Keratinocyte (primary cell): Measurements from ENCODE around the gene TMEM243. TPM values are rescaled to one million over a fixed set of nuclear protein-coding genes. Genes with fewer than 3 reads are reported as not detected.

ENCODE experiments used
- DNase-seq: peaks from one replicate; pipeline ENCODE4 v3.0.0-alpha.2; 2011; ENCODE audit warnings: low read depth, missing footprints, low spot score
- FAIRE-seq: peaks from 2 replicates; lab custom pipeline; 2011; peaks lifted over from hg19 to GRCh38; lab: Jason Lieb, UNC
- H2AFZ ChIP-seq: 2 replicates; pipeline ENCODE4 v1.6.0; 2012; ENCODE audit warnings: low read length, control low read depth, inconsistent platforms; ENCODE audit not compliant: control insufficient read depth
- H3K27ac ChIP-seq: 2 replicates; pipeline ENCODE4 v1.5.1; 2011; ENCODE audit warnings: low read length; ENCODE audit not compliant: control insufficient read depth, insufficient read depth
- H3K27me3 ChIP-seq: 3 replicates; pipeline ENCODE4 v1.6.0; 2011; ENCODE audit warnings: low read length; ENCODE audit not compliant: control insufficient read depth, insufficient read depth; ENCODE audit errors: extremely low read depth
- H3K36me3 ChIP-seq, 2 experiments: 2 replicates in 1 of 2; 3 replicates in 1 of 2; pipeline ENCODE4 v1.5.1; 2011; ENCODE audit warnings: low read length in 2 of 2, mild to moderate bottlenecking in 1 of 2; ENCODE audit not compliant: control insufficient read depth in 2 of 2, insufficient read depth in 2 of 2; ENCODE audit errors: extremely low read depth in 1 of 2
- H3K4me1 ChIP-seq: 3 replicates; pipeline ENCODE4 v1.5.1; 2011; ENCODE audit warnings: low read length; ENCODE audit not compliant: control insufficient read depth, insufficient read depth; ENCODE audit errors: extremely low read depth
- H3K4me2 ChIP-seq: 3 replicates; pipeline ENCODE4 v1.6.0; 2011; ENCODE audit warnings: low read depth, low read length; ENCODE audit not compliant: control insufficient read depth, insufficient read depth; ENCODE audit errors: extremely low read depth
- H3K4me3 ChIP-seq, 3 experiments: fragments of 200-600 bp in 1 of 3; sonication (generic) in 1 of 3; 2 replicates in 2 of 3; 3 replicates in 1 of 3; pipeline ENCODE4 v1.5.1; 2011 to 2016; ENCODE audit warnings: low read length in 3 of 3, mild to moderate bottlenecking in 3 of 3, control low read depth in 2 of 3, inconsistent platforms in 1 of 3, low read depth in 1 of 3, mixed read lengths in 1 of 3, mixed run types in 1 of 3, moderate library complexity in 1 of 3; ENCODE audit not compliant: control insufficient read depth in 2 of 3, insufficient read depth in 2 of 3; ENCODE audit errors: extremely low read depth in 1 of 3
- H3K79me2 ChIP-seq: 2 replicates; pipeline ENCODE4 v1.6.0; 2012; ENCODE audit warnings: low read length; ENCODE audit not compliant: control insufficient read depth, insufficient read depth
- H3K9ac ChIP-seq: 3 replicates; pipeline ENCODE4 v1.6.0; 2011; ENCODE audit warnings: low read length; ENCODE audit not compliant: control insufficient read depth, insufficient read depth; ENCODE audit errors: extremely low read depth
- H3K9me1 ChIP-seq: 3 replicates; pipeline ENCODE4 v1.6.0; 2011; ENCODE audit warnings: low read length; ENCODE audit not compliant: control insufficient read depth, insufficient read depth; ENCODE audit errors: extremely low read depth
- H3K9me3 ChIP-seq: 2 replicates; pipeline ENCODE4 v1.5.1; 2012; ENCODE audit warnings: low read depth, low read length; ENCODE audit not compliant: control insufficient read depth
- H4K20me1 ChIP-seq: 3 replicates; pipeline ENCODE4 v1.6.0; 2011; ENCODE audit warnings: low read length; ENCODE audit not compliant: control insufficient read depth, insufficient read depth; ENCODE audit errors: extremely low read depth
- CTCF ChIP-seq, 3 experiments: IDR thresholded peaks in 1 of 3; conservative IDR thresholded peaks in 1 of 3; optimal IDR thresholded peaks in 1 of 3; 2 replicates in 2 of 3; 3 replicates in 1 of 3; pipeline versions ENCODE3 to v1.5.1; 2011; ENCODE audit warnings: low read length in 3 of 3, mild to moderate bottlenecking in 3 of 3, moderate library complexity in 2 of 3, control low read depth in 1 of 3, inconsistent platforms in 1 of 3; ENCODE audit not compliant: insufficient read depth in 2 of 3; ENCODE audit errors: extremely low read depth in 1 of 3
- EZH2 ChIP-seq: IDR thresholded peaks from one replicate; pipeline ENCODE4 v1.6.1; 2012; ENCODE audit warnings: inconsistent platforms, mild to moderate bottlenecking, low read length, moderate library complexity
- dilution Hi-C: fragments of 300-500 bp; cut with MboI; formaldehyde crosslinking; loops from one replicate; pipeline ENCODE4 v1.7.0; 2020; ENCODE audit warnings: low sequenced_read_pairs; ENCODE audit not compliant: extremely low pct_ligation_motif_present
- polyA minus RNA-seq, 3 experiments: library from RNA; depleted of rRNA, polyadenylated mRNA; stranded (reverse); fragments of >200 nt; gene quantifications; 1 replicate in 1 of 3; 2 replicates in 1 of 3; 3 replicates in 1 of 3; pipeline ENCODE4 v1.2.3, GENCODE V29; 2011
- polyA plus RNA-seq, 5 experiments: library from polyadenylated mRNA; depleted of rRNA in 3 of 5; stranded (reverse) in 3 of 5; stranded (forward) in 1 of 5; unstranded in 1 of 5; fragments of >200 nt; gene quantifications; 1 replicate in 1 of 5; 2 replicates in 3 of 5; 3 replicates in 1 of 5; pipeline versions ENCODE4 v1.2.1 to v1.2.3, GENCODE V29; 2011 to 2012; ENCODE audit warnings: missing spikeins in 2 of 5, low read depth in 1 of 5, low replicate concordance in 1 of 5

Gene TMEM243, protein sequence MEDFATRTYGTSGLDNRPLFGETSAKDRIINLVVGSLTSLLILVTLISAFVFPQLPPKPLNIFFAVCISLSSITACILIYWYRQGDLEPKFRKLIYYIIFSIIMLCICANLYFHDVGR
- polyA plus RNA-seq = 13.3 to 30.6 TPM (median 16.2 TPM) in 3 replicates
- 4.6 TPM for polyA plus RNA-seq (2011; ENCODE audit: low read depth)
- polyA plus RNA-seq (2011; cell fraction: cytosol; rRNA removed) = 13.4 and 23.1 TPM in 2 replicates
- polyA plus RNA-seq (2011; cell fraction: nucleus; rRNA removed) = 19.9 and 23.9 TPM in 2 replicates
- polyA plus RNA-seq (2012; ENCODE audit: low replicate concordance) = 11.5 and 14.1 TPM in 2 replicates
- polyA minus RNA-seq = 5.2 to 18.5 TPM (median 7.3 TPM) in 3 replicates
- polyA minus RNA-seq (2011; cell fraction: cytosol; rRNA and poly(A)+ RNA removed) = 5.2 TPM
- 7.1 TPM in 2 replicates for polyA minus RNA-seq (2011; cell fraction: nucleus; rRNA and poly(A)+ RNA removed)

GRCh38 chr7:87219545-87220025, at the start of gene TMEM243:
Gene TMEM243, minus strand, starts transcription at chr7:87219732. Its CDS starts 229 bp downstream, at chr7:87219503.
- Histone ChIP-seq H3K4me3 (peak within 1 kb of the TSS; percentile 87 to 92 (median 91)), H3K27ac (peak within 1 kb of the TSS; percentile 73), H3K4me2 (peak within 1 kb of the TSS; percentile 94), H3K9ac (peak within 1 kb of the TSS; percentile 88), H4K20me1 (no peaks in the 10 kb centered on the region), H3K27me3 (no peaks in the 10 kb centered on the region), H3K4me1 (peaks cover 14% of the 10 kb centered on the region), H3K9me3 (no peaks in the 10 kb centered on the region), H3K9me1 (no peaks in the 10 kb centered on the region), H2AFZ (peak within 1 kb of the TSS; percentile 95), H3K79me2 (peaks cover 25% of the 10 kb centered on the region), H3K36me3 (peaks cover 2 to 4% of the 10 kb centered on the region in 2 experiments)
- dilution Hi-C loops = no loop called here
- TF ChIP-seq CTCF (optimal IDR thresholded peaks at IDR 0.05 in 1 of 3, IDR thresholded peaks at IDR 0.05 in 1 of 3, conservative IDR thresholded peaks at IDR 0.05 in 1 of 3; ENCODE audit: extremely low read depth in 1 of 3, insufficient read depth in 2 of 3, low read length in 3 of 3) (peak in 1 of 3 experiments; percentile 32), EZH2 (no peak)
- DNase-seq = no peak
- no peak for FAIRE-seq

GRCh38 chr7:87267239-87267900, 47.8 kb upstream of the TMEM243 start:
- FAIRE-seq (no peak), DNase-seq (no peak)
- Histone ChIP-seq H3K4me2 (no peak overlapping the region), H3K9me3 (no peaks in the 10 kb centered on the region), H3K27ac (no peak overlapping the region), H3K4me3 (no peak overlapping the region), H3K79me2 (no peaks in the 10 kb centered on the region), H3K9ac (no peak overlapping the region), H4K20me1 (no peaks in the 10 kb centered on the region), H3K27me3 (no peaks in the 10 kb centered on the region), H3K9me1 (no peaks in the 10 kb centered on the region), H3K4me1 (no peaks in the 10 kb centered on the region), H2AFZ (no peak overlapping the region), H3K36me3 (no peaks in the 10 kb centered on the region)
- TF ChIP-seq EZH2 = no peak
- no peak for TF ChIP-seq CTCF (optimal IDR thresholded peaks at IDR 0.05 in 1 of 3, IDR thresholded peaks at IDR 0.05 in 1 of 3, conservative IDR thresholded peaks at IDR 0.05 in 1 of 3; ENCODE audit: extremely low read depth in 1 of 3, insufficient read depth in 2 of 3, low read length in 3 of 3)
- dilution Hi-C loops = no loop called here
